WI38 (cell line): Measurements from ENCODE around the gene FBXO11.
A peak's percentile ranks its signal among the peaks of the same experiment; 100 is the strongest.
"Not testable (repeated sequence)": the region's sequence is repeated elsewhere in the genome, so short reads cannot be mapped to it uniquely, and the experiment has no call there.

Source experiments
- H3K4me3 ChIP-seq: 2 replicates; pipeline ENCODE4 v1.5.1; 2011; ENCODE audit warnings: low read depth, mild to moderate bottlenecking, control low read depth, low read length
- CTCF ChIP-seq: IDR thresholded peaks from 2 replicates; pipeline ENCODE4 v1.5.1; 2012; ENCODE audit warnings: low read depth, mild to moderate bottlenecking, control low read depth, low read length

FBXO11 gene

GRCh38 chr2:47935071-47935470, 28.8 kb upstream of the FBXO11 start:
- no peak overlapping the region for H3K4me3 ChIP-seq
- no peak for TF ChIP-seq CTCF

- no peak overlapping the region for H3K4me3 ChIP-seq
- TF ChIP-seq CTCF = no peak
These were observed 11.7 kb upstream of the FBXO11 start for GRCh38 chr2:47918043-47918442.

- no peak overlapping the region for H3K4me3 ChIP-seq
- TF ChIP-seq CTCF = no peak
These were observed 11.1 kb upstream of the FBXO11 start for GRCh38 chr2:47917276-47917961.

- TF ChIP-seq CTCF = no peak
- no peak overlapping the region for H3K4me3 ChIP-seq
These were observed 10.1 kb upstream of the FBXO11 start for GRCh38 chr2:47916412-47916811.

- not testable (repeated sequence) for H3K4me3 ChIP-seq
These were observed 4.4 kb upstream of the FBXO11 start for GRCh38 chr2:47910662-47911061.

GRCh38 chr2:47908682-47909081, 2.4 kb upstream of the FBXO11 start:
- H3K4me3 ChIP-seq = no peak overlapping the region
- TF ChIP-seq CTCF = no peak

- no peak; the same call in 1 of the 2 replicates for TF ChIP-seq CTCF
- H3K4me3 ChIP-seq = peak overlapping the region; percentile 60
These were observed 912 bp upstream of the FBXO11 start for GRCh38 chr2:47907039-47907781.
